Liver (tissue), 3 donors: Measurements from ENCODE around the gene MORN2.

Experiments used
- CTCF ChIP-seq: fragments of 150-350 bp; IDR thresholded peaks from 2 replicates; pipeline ENCODE4 v1.5.1; 2017; ENCODE audit warnings: improper control_type of control experiment, low read depth, low read length; ENCODE audit not compliant: missing input control
- GABPA ChIP-seq, 2 donors: IDR thresholded peaks in 1 of 2; conservative IDR thresholded peaks in 1 of 2; 2 replicates each; pipeline ENCODE4 v1.6.1; 2016; ENCODE audit warnings: antibody characterized with exemption in 2 of 2, mild to moderate bottlenecking in 1 of 2, moderate library complexity in 1 of 2
- HNF4G ChIP-seq: IDR thresholded peaks from 2 replicates; pipeline ENCODE4 v1.6.1; 2016; ENCODE audit warnings: antibody characterized with exemption
- RAD21 ChIP-seq, 2 donors: IDR thresholded peaks; 2 replicates each; pipeline ENCODE4 v1.6.1; 2016; ENCODE audit warnings: antibody characterized with exemption in 2 of 2, mild to moderate bottlenecking in 2 of 2
- RXRA ChIP-seq, 2 donors: IDR thresholded peaks; 2 replicates each; pipeline ENCODE4 v1.6.1; 2017 to 2018; ENCODE audit warnings: antibody characterized with exemption in 2 of 2, mild to moderate bottlenecking in 1 of 2
- SP1 ChIP-seq: IDR thresholded peaks from 2 replicates; pipeline ENCODE4 v1.6.1; 2018; ENCODE audit warnings: antibody characterized with exemption, mild to moderate bottlenecking
- TF ChIP-seq, protein P1 (sequence below): IDR thresholded peaks from 2 replicates; pipeline ENCODE4 v1.6.1; 2016; ENCODE audit warnings: antibody characterized with exemption
- donor health status: healthy.
- donor health status: healthy.

DNA sequence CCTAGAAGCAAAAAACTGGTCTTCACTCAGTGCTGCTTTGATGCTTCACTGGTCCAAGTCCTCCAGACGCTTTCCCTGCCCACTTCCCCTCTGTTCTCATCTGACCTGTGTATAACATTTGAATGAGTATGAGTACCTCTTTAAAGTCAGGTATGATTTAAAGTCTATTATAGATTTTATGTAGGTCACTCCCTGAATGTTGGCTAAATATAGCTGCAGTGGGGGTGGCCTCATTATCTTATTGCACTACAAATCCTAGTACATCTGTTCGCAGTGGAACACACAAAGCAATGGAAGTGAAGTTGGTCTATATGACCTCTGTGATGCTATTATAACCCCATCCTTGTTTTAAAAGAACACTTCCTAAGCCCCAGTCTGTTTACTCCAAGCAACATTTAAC is 47.1 kb downstream of the MORN2 start:
- TF ChIP-seq GABPA (IDR thresholded peaks at IDR 0.05 in 1 of 2, conservative IDR thresholded peaks at IDR 0.05 in 1 of 2) (no peak), CTCF (no peak), RAD21 (IDR thresholded peaks at IDR 0.05) (no peak), RXRA (IDR thresholded peaks at IDR 0.05) (no peak), HNF4G (no peak), SP1 (no peak)
- TF ChIP-seq, protein P1, sequence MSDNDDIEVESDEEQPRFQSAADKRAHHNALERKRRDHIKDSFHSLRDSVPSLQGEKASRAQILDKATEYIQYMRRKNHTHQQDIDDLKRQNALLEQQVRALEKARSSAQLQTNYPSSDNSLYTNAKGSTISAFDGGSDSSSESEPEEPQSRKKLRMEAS = no peak
